ENCODE measurements around the gene TENM4. TPM values are rescaled to one million over a fixed set of nuclear protein-coding genes. Genes with fewer than 3 reads are reported as not detected.

The TENM4 gene
- total RNA-seq, 2 experiments from 2014 or later = not detected

DNA sequence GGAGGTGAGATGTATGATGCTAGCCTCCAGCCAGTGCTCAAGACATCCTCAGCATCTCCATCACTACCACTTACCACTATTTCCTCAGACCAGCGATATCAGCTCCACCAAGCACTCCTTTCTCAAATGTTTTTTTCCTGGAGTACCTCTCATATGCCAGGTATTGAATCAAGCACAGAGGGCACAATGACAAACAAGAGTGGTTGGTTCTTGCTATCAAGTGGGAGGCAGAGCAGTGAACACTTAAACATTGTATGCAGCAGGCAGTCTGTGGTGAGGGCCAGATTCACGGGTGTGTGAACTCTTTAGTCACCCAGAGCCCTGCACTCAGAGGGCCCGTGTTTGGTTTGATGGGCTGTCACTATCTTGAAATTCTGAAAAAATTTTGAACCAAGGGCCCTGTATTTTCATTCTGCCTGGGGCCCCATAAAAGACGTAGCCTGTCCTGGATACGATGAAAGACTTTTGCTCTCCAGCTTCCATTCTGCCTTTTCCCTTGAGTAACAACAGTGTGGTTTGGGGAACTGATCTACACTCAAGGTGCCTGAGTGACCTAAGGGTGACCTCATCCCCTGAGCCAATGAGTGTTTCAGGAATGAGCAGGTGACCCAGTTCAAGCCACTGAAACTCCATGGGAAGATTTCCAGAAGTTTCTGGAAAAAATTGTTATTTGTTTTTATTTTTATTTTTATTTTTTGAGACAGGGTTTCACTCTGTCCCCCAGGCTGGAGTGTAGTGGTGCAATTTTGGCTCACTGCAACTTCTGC is 517.8 kb downstream of the TENM4 start:
- Mint-ChIP-seq H3K4me3 (no peak overlapping the region), H3K27me3 (peaks cover 4% of the 10 kb centered on the region), H3K36me3 (no peaks in the 10 kb centered on the region), H3K27ac (no peak overlapping the region), H3K9me3 (no peaks in the 10 kb centered on the region), H3K4me1 (no peaks in the 10 kb centered on the region)
- DNase-seq = no peak
- POLR2A ChIA-PET = no interaction called here
- no peak for ATAC-seq (ENCODE audit: low read depth)

DNA sequence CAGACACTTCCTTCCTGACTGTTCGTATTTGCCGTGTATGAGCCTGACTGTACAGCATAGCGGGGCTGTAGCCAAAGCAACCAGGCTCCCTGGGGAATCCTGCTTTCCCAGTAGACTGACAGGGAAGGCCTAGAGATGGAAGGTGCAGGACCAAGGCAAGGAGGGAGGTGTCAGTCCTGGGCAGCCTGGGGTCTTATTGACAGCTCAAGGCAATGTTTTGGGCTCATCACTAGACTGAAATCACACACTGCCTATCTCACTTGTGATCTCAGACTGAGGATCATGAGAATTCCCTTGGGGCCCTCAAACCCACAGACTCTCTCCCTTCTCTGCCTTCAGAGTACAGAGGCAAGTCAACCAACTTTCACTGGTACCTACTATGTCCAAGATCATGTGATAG is 519.3 kb downstream of the TENM4 start:
- POLR2A ChIA-PET = no interaction called here
- no peak for ATAC-seq (ENCODE audit: low read depth)
- no peaks in the 10 kb centered on the region for H3K4me1 Mint-ChIP-seq
- no peaks in the 10 kb centered on the region for H3K36me3 Mint-ChIP-seq
- no peaks in the 10 kb centered on the region for H3K27me3 Mint-ChIP-seq
- H3K27ac Mint-ChIP-seq = no peak overlapping the region
- DNase-seq = no peak
- H3K9me3 Mint-ChIP-seq = no peaks in the 10 kb centered on the region
- H3K4me3 Mint-ChIP-seq = no peak overlapping the region

DNA sequence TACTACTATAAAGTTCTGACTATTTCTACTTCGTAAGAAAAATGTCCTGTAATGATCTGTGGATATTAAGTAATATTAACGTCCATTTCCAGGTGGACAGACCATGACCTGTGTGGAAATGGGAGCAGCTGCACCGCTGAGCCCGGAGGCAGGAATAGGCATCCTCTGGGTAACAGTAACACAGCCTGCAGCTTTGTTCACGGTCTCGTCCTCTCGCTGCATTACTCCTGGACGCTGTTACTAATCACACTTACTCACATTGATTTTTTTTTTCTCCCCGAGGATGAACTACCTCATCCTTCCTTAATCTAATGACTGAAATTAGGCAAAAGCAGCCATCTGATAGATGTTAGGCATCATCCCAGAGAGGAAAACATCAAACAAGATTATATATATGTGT is 520.5 kb downstream of the TENM4 start:
- no peaks in the 10 kb centered on the region for H3K36me3 Mint-ChIP-seq
- POLR2A ChIA-PET = no interaction called here
- DNase-seq (no peak), ATAC-seq (ENCODE audit: low read depth) (no peak)
- H3K9me3 Mint-ChIP-seq = no peaks in the 10 kb centered on the region
- no peak overlapping the region for H3K27ac Mint-ChIP-seq
- H3K4me1 Mint-ChIP-seq = no peaks in the 10 kb centered on the region
- H3K27me3 Mint-ChIP-seq = no peaks in the 10 kb centered on the region
- H3K4me3 Mint-ChIP-seq = no peak overlapping the region

DNA sequence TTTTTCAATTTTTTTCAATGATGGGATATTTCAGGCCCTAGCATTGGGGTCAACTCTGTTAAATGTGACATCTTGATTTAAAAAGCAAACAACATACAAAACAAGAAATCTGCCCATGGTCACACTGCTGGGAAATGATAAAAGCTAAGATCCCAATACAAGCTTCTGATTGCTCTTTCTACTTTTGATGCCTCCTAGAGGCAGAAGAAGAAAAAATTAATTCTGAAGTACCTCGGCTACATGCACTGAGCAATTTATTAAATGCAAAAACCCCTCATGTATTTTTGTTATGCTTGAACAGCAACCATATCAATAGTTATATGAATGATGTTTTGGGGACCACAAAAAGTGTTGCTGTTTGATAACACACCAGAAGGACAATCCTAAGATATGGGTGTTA is 524.1 kb downstream of the TENM4 start:
- no peak overlapping the region for H3K4me3 Mint-ChIP-seq

DNA sequence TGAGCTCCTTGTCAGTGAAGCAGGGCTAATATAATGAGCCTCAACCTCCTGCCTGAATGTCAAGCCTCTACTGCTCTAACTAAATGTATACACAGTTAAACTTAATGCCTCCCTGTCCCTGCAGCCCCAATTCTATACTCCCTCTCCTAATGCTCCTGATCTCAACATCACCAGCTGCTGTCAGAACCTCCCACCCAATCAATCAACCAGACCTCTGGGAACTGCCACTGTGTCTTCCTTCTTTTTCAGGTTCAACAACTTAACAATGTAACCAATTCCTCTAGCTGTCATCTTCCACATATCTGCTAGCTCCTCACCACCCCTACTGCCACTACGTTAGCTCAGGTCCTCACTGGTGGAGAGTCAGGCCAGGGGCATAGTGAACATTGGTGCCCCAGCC is 526.3 kb downstream of the TENM4 start:
- ATAC-seq (ENCODE audit: low read depth) = no peak
- Mint-ChIP-seq H3K27ac (no peak overlapping the region), H3K4me1 (no peaks in the 10 kb centered on the region), H3K4me3 (no peak overlapping the region), H3K36me3 (no peaks in the 10 kb centered on the region), H3K9me3 (no peaks in the 10 kb centered on the region), H3K27me3 (no peaks in the 10 kb centered on the region)
- POLR2A ChIA-PET = no interaction called here
- no peak for DNase-seq

More for the DNA sequence above, 524.1 kb downstream of the TENM4 start:
- ATAC-seq (ENCODE audit: low read depth) (no peak), DNase-seq (no peak)
- POLR2A ChIA-PET = no interaction called here
- Mint-ChIP-seq H3K27ac (no peak overlapping the region), H3K36me3 (no peaks in the 10 kb centered on the region), H3K4me1 (no peaks in the 10 kb centered on the region), H3K27me3 (no peaks in the 10 kb centered on the region), H3K9me3 (no peaks in the 10 kb centered on the region)

DNA sequence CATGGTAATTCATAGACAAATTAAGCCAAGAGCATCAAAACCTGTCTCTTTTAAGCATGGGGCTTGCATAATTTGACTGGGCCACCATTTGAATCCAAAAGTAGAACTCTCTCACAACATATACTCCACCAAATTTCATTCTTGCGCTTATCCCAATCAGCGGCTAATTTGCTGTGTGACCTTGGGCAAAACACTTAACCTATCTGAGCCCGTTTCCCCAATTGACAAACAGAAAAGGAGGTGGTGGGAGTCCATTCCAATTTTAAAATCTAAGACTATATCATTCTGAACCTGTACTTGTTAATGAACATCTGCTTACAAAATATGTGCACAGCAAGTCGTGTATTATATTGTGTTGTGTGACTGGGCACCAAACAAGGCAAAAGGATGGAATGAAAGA is 528.1 kb downstream of the TENM4 start:
- no peak for ATAC-seq (ENCODE audit: low read depth)
- H3K27me3 Mint-ChIP-seq = no peaks in the 10 kb centered on the region
- POLR2A ChIA-PET = no interaction called here

DNA sequence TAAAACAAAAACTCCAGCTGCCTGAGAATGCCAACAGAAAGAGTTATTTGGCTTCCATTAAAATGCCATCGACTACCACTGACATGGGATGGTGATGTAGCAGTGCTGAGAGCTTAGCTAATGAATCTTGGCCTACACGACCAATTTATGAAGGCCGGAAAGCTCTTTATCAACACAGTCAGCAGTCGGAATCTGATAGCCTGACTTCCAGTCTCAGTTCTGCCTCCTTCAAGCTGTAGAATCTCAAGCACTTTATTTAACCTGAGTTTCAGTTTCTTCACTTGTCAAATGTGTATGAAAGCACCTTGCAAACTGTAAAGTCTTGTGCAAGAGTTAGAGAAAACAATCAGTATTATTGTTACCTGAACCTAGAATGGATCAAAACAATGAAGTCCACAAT is 530.5 kb downstream of the TENM4 start:
- no peak overlapping the region for H3K4me3 Mint-ChIP-seq

More for the DNA sequence above, 528.1 kb downstream of the TENM4 start:
- H3K36me3 Mint-ChIP-seq = no peaks in the 10 kb centered on the region
- H3K9me3 Mint-ChIP-seq = no peaks in the 10 kb centered on the region
- no peaks in the 10 kb centered on the region for H3K4me1 Mint-ChIP-seq
- no peak overlapping the region for H3K27ac Mint-ChIP-seq
- no peak for DNase-seq
- H3K4me3 Mint-ChIP-seq = no peak overlapping the region

DNA sequence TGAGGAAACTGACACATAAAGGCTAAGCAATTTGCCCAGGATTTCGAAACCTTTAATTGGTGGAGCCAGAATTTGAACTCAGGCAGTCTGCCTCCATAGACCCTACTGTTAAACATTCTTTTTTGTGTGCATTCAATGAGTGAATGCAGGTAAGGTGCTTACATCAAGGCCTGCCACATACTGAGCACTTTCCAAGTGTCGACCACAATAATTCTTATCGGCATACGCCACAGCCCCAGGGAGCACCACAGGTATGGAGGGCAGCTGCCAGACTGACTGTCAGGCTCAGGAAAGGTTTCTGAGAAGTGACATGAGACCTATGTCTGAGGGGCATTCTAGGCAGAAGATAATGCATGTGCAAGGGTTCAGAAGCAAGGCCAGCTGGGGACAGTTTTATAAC is 531.4 kb downstream of the TENM4 start:
- no peak for ATAC-seq (ENCODE audit: low read depth)
- Mint-ChIP-seq H3K4me3 (no peak overlapping the region), H3K9me3 (no peaks in the 10 kb centered on the region), H3K27me3 (no peaks in the 10 kb centered on the region), H3K27ac (no peak overlapping the region), H3K4me1 (no peaks in the 10 kb centered on the region), H3K36me3 (no peaks in the 10 kb centered on the region)
- no peak for DNase-seq
- POLR2A ChIA-PET = no interaction called here

More for the DNA sequence above, 530.5 kb downstream of the TENM4 start:
- no peaks in the 10 kb centered on the region for H3K36me3 Mint-ChIP-seq
- no peaks in the 10 kb centered on the region for H3K9me3 Mint-ChIP-seq
- H3K27ac Mint-ChIP-seq = no peak overlapping the region
- POLR2A ChIA-PET = no interaction called here
- ATAC-seq (ENCODE audit: low read depth) (no peak), DNase-seq (no peak)
- H3K4me1 Mint-ChIP-seq = no peaks in the 10 kb centered on the region
- H3K27me3 Mint-ChIP-seq = no peaks in the 10 kb centered on the region

DNA sequence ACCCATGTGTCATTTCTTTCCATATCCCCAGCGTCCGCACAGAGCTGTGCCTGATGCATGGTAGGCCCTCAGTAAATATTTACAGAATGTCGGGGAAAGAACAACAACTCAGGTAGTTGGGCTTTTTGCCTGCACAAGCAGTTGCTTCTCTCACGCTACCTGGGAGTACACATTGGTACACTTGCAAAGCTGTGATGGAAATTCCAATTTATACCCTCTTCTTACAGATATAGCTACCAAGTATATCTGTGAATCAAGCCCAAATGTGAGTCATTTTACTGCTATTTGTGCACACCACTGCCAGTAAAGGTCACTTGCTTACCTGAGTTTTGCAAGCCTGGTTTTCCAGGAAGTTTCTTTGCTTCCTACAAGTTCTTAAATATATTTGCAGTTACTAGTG is 533.2 kb downstream of the TENM4 start:
- H3K27ac Mint-ChIP-seq = no peak overlapping the region
- H3K27me3 Mint-ChIP-seq = peaks cover 5% of the 10 kb centered on the region
- no peaks in the 10 kb centered on the region for H3K4me1 Mint-ChIP-seq
- no peaks in the 10 kb centered on the region for H3K9me3 Mint-ChIP-seq
- ATAC-seq (ENCODE audit: low read depth) (no peak), DNase-seq (no peak)
- POLR2A ChIA-PET = no interaction called here
- no peak overlapping the region for H3K4me3 Mint-ChIP-seq
- no peaks in the 10 kb centered on the region for H3K36me3 Mint-ChIP-seq

DNA sequence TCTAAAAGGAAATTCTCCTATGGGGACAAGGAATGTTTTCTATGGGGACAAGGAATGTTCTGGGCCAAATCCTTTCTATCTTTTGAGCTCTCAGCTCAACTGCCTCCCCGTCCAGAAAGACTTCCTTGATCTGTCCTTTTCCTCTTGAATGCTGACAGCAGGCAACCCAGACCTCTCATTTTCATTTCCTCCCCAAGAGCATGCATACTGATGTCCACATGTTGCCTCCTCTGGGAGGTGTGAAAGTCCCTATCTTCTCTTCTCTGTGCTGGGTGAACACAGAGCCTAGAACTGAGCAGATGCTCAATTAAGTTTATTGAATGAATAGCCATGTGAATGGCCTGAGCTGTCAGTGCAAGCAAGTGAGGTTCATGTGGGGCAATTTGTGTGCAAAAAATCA is 534.3 kb downstream of the TENM4 start:
- POLR2A ChIA-PET = no interaction called here
- ATAC-seq (ENCODE audit: low read depth) = no peak
- Mint-ChIP-seq H3K27ac (no peak overlapping the region), H3K36me3 (no peaks in the 10 kb centered on the region), H3K4me1 (no peaks in the 10 kb centered on the region), H3K27me3 (peaks cover 7% of the 10 kb centered on the region), H3K4me3 (no peak overlapping the region), H3K9me3 (no peaks in the 10 kb centered on the region)
- DNase-seq = no peak

DNA sequence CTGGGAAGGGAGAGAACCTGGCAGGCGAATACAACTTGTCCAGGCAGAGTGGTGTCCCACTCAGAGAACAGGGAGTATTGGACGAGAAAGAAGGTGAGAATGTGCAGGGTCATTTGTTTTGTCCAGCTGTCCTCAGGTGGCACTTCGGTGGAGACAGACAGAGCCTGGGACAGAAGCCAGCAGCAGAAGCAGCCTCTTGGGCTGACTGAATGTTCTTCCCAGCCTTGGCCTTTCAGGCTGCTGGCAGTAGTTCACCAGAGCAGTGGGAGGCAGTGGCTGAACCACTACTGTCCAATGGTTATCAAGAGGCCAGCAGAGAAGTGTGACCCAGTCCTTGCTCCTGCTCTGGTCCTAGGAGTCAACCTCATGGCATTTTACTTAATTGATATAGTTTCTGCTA is 535.1 kb downstream of the TENM4 start:
- no peaks in the 10 kb centered on the region for H3K4me1 Mint-ChIP-seq
- no peak for ATAC-seq (ENCODE audit: low read depth)

DNA sequence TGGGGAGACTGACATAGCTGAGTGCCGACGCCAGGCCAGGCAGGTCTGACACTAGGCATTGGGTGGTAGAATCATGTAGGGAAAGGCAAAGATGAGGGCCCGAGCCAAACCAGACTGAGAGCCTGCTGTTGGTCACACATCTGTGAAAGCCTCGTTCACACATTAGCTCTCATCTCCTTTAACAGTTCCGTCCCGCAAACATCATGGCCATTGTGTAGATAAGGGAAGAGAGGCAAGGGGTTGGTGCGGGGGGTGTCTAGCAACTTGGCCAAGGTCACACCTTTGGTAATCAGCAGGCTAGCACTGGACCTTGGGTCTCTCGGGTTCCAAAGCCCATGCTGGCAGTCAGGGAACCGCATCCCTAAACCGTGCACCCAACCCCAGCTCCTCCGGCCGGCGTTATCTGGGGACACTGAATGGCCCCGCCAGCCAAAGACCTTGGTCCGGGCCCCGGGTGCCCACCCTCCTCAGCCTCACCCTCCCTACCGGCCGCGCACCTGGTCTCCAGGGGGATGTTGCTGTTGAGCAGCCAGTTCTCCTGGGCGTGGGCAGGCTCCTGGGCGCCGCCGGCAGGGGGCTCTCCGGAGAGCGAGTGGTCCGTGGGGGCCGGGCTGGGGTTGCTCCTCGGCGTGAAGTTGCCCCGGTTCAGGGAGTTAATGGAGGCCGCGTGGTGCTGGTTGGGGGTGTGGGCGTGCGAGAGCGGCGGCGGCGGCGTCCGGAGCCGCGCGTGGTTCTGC is 537.9 kb downstream of the TENM4 start:
- no peaks in the 10 kb centered on the region for H3K36me3 Mint-ChIP-seq
- ATAC-seq (ENCODE audit: low read depth) (no peak), DNase-seq (no peak)
- no peak overlapping the region for H3K27ac Mint-ChIP-seq
- H3K27me3 Mint-ChIP-seq = peaks cover 7% of the 10 kb centered on the region
- POLR2A ChIA-PET = no interaction called here
- no peak overlapping the region for H3K4me3 Mint-ChIP-seq
- H3K9me3 Mint-ChIP-seq = no peaks in the 10 kb centered on the region
- no peaks in the 10 kb centered on the region for H3K4me1 Mint-ChIP-seq

More for the DNA sequence above, 535.1 kb downstream of the TENM4 start:
- Mint-ChIP-seq H3K4me3 (no peak overlapping the region), H3K27ac (no peak overlapping the region), H3K27me3 (peaks cover 7% of the 10 kb centered on the region), H3K36me3 (no peaks in the 10 kb centered on the region), H3K9me3 (no peaks in the 10 kb centered on the region)
- DNase-seq = no peak
- POLR2A ChIA-PET = no interaction called here

DNA sequence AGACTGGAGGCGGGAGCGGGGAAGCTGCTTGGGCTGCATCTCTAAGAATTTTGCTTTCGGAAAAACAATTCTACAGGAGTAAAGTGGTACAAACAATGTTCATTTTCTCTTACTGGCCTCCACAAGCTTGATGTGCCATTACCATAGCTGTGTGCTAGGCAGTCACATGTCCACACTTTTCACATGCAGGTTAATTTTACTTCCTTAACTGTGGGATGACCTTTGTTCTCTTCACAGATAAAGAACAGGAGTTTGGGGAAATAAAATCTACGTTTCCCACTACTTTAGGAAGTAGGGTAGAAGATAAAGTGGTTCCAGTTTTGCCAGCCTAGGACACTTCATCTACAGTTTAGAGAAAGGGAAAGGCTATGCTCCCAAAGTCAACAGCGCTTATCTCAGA is 539.0 kb downstream of the TENM4 start:
- no peaks in the 10 kb centered on the region for H3K9me3 Mint-ChIP-seq
- H3K27me3 Mint-ChIP-seq = peaks cover 7% of the 10 kb centered on the region
- no peak overlapping the region for H3K27ac Mint-ChIP-seq
- DNase-seq (no peak), ATAC-seq (ENCODE audit: low read depth) (no peak)
- no peaks in the 10 kb centered on the region for H3K36me3 Mint-ChIP-seq
- POLR2A ChIA-PET = no interaction called here
- no peak overlapping the region for H3K4me3 Mint-ChIP-seq
- no peaks in the 10 kb centered on the region for H3K4me1 Mint-ChIP-seq

DNA sequence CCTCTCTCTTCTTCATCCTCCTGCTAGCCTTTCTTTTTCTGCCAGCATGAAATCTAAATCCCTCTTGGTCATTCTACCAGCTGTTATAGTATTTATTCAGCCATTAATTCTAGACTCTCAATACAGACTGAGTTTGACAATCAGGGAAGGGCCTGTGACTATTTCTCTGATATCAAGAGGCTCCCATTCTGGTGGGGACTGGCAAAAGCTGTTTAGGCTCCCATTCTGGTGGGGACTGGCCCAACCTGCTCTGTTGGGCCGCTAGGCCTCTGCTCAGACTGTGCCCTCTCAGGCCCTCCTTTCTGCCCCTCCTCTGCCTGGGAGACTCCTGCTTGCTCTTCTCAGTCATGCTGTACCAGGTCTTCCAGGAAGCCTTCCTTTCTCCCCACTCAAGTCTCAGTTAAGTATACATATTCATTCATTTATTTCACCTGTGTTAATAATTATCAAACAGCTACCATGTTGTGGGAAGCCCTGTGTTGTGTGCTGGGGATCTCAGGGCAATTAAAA is 542.5 kb downstream of the TENM4 start:
- POLR2A ChIA-PET = no interaction called here
- DNase-seq (no peak), ATAC-seq (ENCODE audit: low read depth) (no peak)
- H3K27me3 Mint-ChIP-seq = peaks cover 1% of the 10 kb centered on the region
- no peak overlapping the region for H3K4me3 Mint-ChIP-seq
- H3K9me3 Mint-ChIP-seq = no peaks in the 10 kb centered on the region
- no peaks in the 10 kb centered on the region for H3K4me1 Mint-ChIP-seq
- no peaks in the 10 kb centered on the region for H3K36me3 Mint-ChIP-seq
- no peak overlapping the region for H3K27ac Mint-ChIP-seq
